Activated CD4-positive, CD25-positive, alpha-beta regulatory T cell (primary cell): ENCODE data around the gene FARS2.

ENCODE experiments used
- DNase-seq, 4 experiments: peaks; one replicate each; lab custom pipeline; 2025; lab: John Stamatoyannopoulos, UW

Gene FARS2

GRCh38 chr6:5509106-5509505 lies 247.8 kb downstream of the FARS2 start:
- no peak for DNase-seq

- DNase-seq, result no peak
Observed at GRCh38 chr6:5510331-5511133, 249.2 kb downstream of the FARS2 start.

GRCh38 chr6:5511954-5512353 lies 250.6 kb downstream of the FARS2 start:
- no peak for DNase-seq

GRCh38 chr6:5512422-5512821 lies 251.1 kb downstream of the FARS2 start:
- no peak for DNase-seq

- DNase-seq, result no peak
Observed at GRCh38 chr6:5513408-5513807, 252.1 kb downstream of the FARS2 start.

- DNase-seq, result no peak
Observed at GRCh38 chr6:5514353-5514752, 253.0 kb downstream of the FARS2 start.

- no peak for DNase-seq
Observed at GRCh38 chr6:5515200-5515599, 253.9 kb downstream of the FARS2 start.

GRCh38 chr6:5516036-5516435 lies 254.7 kb downstream of the FARS2 start:
- DNase-seq, result no peak

- no peak for DNase-seq
Observed at GRCh38 chr6:5517796-5518195, 256.5 kb downstream of the FARS2 start.

- DNase-seq, result no peak
Observed at GRCh38 chr6:5518936-5519491, 257.7 kb downstream of the FARS2 start.

- no peak for DNase-seq
Observed at GRCh38 chr6:5520796-5521195, 259.5 kb downstream of the FARS2 start.

- DNase-seq, result no peak
Observed at GRCh38 chr6:5521322-5521721, 260.0 kb downstream of the FARS2 start.

- DNase-seq, result no peak
Observed at GRCh38 chr6:5522147-5522546, 260.8 kb downstream of the FARS2 start.

GRCh38 chr6:5524110-5524509 lies 262.8 kb downstream of the FARS2 start:
- no peak for DNase-seq

- DNase-seq, result no peak
Observed at GRCh38 chr6:5525209-5525608, 263.9 kb downstream of the FARS2 start.

- no peak for DNase-seq
Observed at GRCh38 chr6:5529015-5529414, 267.7 kb downstream of the FARS2 start.

GRCh38 chr6:5529733-5530132 lies 268.4 kb downstream of the FARS2 start:
- DNase-seq, result no peak

GRCh38 chr6:5531161-5531560 lies 269.8 kb downstream of the FARS2 start:
- DNase-seq, result no peak

GRCh38 chr6:5531853-5532375 lies 270.6 kb downstream of the FARS2 start:
- no peak for DNase-seq

- no peak for DNase-seq
Observed at GRCh38 chr6:5532941-5533340, 271.6 kb downstream of the FARS2 start.

GRCh38 chr6:5534643-5535042 lies 273.3 kb downstream of the FARS2 start:
- DNase-seq, result no peak

- no peak for DNase-seq
Observed at GRCh38 chr6:5536644-5537043, 275.3 kb downstream of the FARS2 start.

- no peak for DNase-seq
Observed at GRCh38 chr6:5537132-5537531, 275.8 kb downstream of the FARS2 start.

GRCh38 chr6:5537967-5538366 lies 276.7 kb downstream of the FARS2 start:
- DNase-seq, result no peak
